H9 (cell line): Measurements from ENCODE around the gene APBA3. TPM values are rescaled to one million over a fixed set of nuclear protein-coding genes. Genes with fewer than 3 reads are reported as not detected.

Experiments used
- DNase-seq: peaks from one replicate; pipeline ENCODE4 v3.0.0-alpha.2; 2017
- H2AFZ ChIP-seq: one replicate; pipeline ENCODE4 v1.6.1; 2013; ENCODE audit warnings: mild to moderate bottlenecking, low read length, control low read depth, moderate library complexity
- H2AK5ac ChIP-seq: 2 replicates; pipeline ENCODE4 v1.6.1; 2013; ENCODE audit warnings: low read length, control low read depth, mixed read lengths; ENCODE audit not compliant: insufficient read length
- H2BK120ac ChIP-seq: one replicate; pipeline ENCODE4 v1.6.1; 2013; ENCODE audit warnings: low read depth, mild to moderate bottlenecking, low read length, control low read depth, inconsistent platforms; ENCODE audit not compliant: poor library complexity, severe bottlenecking
- H2BK12ac ChIP-seq: 2 replicates; pipeline ENCODE4 v1.6.1; 2013; ENCODE audit warnings: low read length, control low read depth, mixed read lengths, low read depth; ENCODE audit not compliant: insufficient read length
- H2BK15ac ChIP-seq: 2 replicates; pipeline ENCODE4 v1.6.1; 2013; ENCODE audit warnings: low read depth, low read length, control low read depth
- H2BK20ac ChIP-seq: one replicate; pipeline ENCODE4 v1.6.1; 2013; ENCODE audit warnings: low read depth, mild to moderate bottlenecking, low read length, control low read depth, inconsistent platforms; ENCODE audit not compliant: poor library complexity, severe bottlenecking
- H2BK5ac ChIP-seq: 2 replicates; pipeline ENCODE4 v1.6.1; 2013; ENCODE audit warnings: low read length, control low read depth, mixed read lengths; ENCODE audit not compliant: insufficient read length
- H3K14ac ChIP-seq: 2 replicates; pipeline ENCODE4 v1.6.1; 2013; ENCODE audit warnings: low read length, control low read depth; ENCODE audit not compliant: insufficient read depth
- H3K18ac ChIP-seq: 2 replicates; pipeline ENCODE4 v1.6.1; 2013; ENCODE audit warnings: low read depth, mild to moderate bottlenecking, mixed read lengths, low read length, control low read depth; ENCODE audit not compliant: insufficient read length
- H3K23ac ChIP-seq: 2 replicates; pipeline ENCODE4 v1.6.1; 2013; ENCODE audit warnings: low read length, control low read depth, mixed read lengths, low read depth; ENCODE audit not compliant: insufficient read length
- H3K23me2 ChIP-seq: 2 replicates; pipeline ENCODE4 v1.6.1; 2013; ENCODE audit warnings: low read depth, mild to moderate bottlenecking, mixed read lengths, low read length, control low read depth; ENCODE audit not compliant: insufficient read length, poor library complexity, severe bottlenecking
- H3K27ac ChIP-seq: 2 replicates; pipeline ENCODE4 v1.5.1; 2013; ENCODE audit warnings: low read length, control low read depth, mixed read lengths, low read depth; ENCODE audit not compliant: insufficient read length
- H3K27me3 ChIP-seq: 2 replicates; pipeline ENCODE4 v1.6.1; 2013; ENCODE audit warnings: low read length, control low read depth, inconsistent platforms; ENCODE audit not compliant: insufficient read depth
- H3K4ac ChIP-seq: 2 replicates; pipeline ENCODE4 v1.6.1; 2013; ENCODE audit warnings: low read depth, mild to moderate bottlenecking, control low read depth, inconsistent platforms, low read length, moderate library complexity
- H3K4me1 ChIP-seq: 2 replicates; pipeline ENCODE4 v1.6.1; 2013; ENCODE audit warnings: low read length, control low read depth, inconsistent platforms; ENCODE audit not compliant: insufficient read depth
- H3K4me2 ChIP-seq: 2 replicates; pipeline ENCODE4 v1.6.1; 2013; ENCODE audit warnings: low read length, control low read depth, mixed read lengths; ENCODE audit not compliant: insufficient read length, insufficient read depth
- H3K56ac ChIP-seq: 2 replicates; pipeline ENCODE4 v1.6.1; 2013; ENCODE audit warnings: low read depth, mild to moderate bottlenecking, mixed read lengths, low read length, control low read depth; ENCODE audit not compliant: insufficient read length
- H3K79me1 ChIP-seq: 2 replicates; pipeline ENCODE4 v1.6.1; 2013; ENCODE audit warnings: low read depth, mild to moderate bottlenecking, moderate library complexity, low read length, control low read depth, inconsistent platforms; ENCODE audit not compliant: insufficient read depth, poor library complexity, severe bottlenecking
- H3K79me2 ChIP-seq: 2 replicates; pipeline ENCODE4 v1.6.1; 2013; ENCODE audit warnings: low read length, control low read depth, inconsistent platforms; ENCODE audit not compliant: insufficient read depth
- H3K9ac ChIP-seq: 2 replicates; pipeline ENCODE4 v1.6.1; 2013; ENCODE audit warnings: low read length, control low read depth, mixed read lengths; ENCODE audit not compliant: insufficient read length; ENCODE audit errors: extremely low read depth
- H3K9me3 ChIP-seq: one replicate; pipeline ENCODE4 v1.6.1; 2013; ENCODE audit warnings: low read depth, low read length, inconsistent platforms; ENCODE audit not compliant: control insufficient read depth
- H3T11ph ChIP-seq: one replicate; pipeline ENCODE4 v1.6.1; 2013; ENCODE audit warnings: mild to moderate bottlenecking, low read length, control low read depth, inconsistent platforms
- H4K20me1 ChIP-seq: one replicate; pipeline ENCODE4 v1.6.1; 2013; ENCODE audit not compliant: control insufficient read depth, insufficient read length, insufficient read depth
- H4K5ac ChIP-seq: 2 replicates; pipeline ENCODE4 v1.6.1; 2013; ENCODE audit warnings: low read depth, mild to moderate bottlenecking, mixed read lengths, low read length, control low read depth; ENCODE audit not compliant: insufficient read length
- H4K8ac ChIP-seq: replicated peaks from 2 replicates; pipeline ENCODE4 v1.6.1; 2013; ENCODE audit warnings: low read length, control low read depth, mixed read lengths, low read depth; ENCODE audit not compliant: insufficient read length
- H4K91ac ChIP-seq: 2 replicates; pipeline ENCODE4 v1.6.1; 2013; ENCODE audit warnings: low read depth, mild to moderate bottlenecking, moderate library complexity, mixed read lengths, low read length, control low read depth; ENCODE audit not compliant: insufficient read length
- H3K27ac Mint-ChIP-seq, 3 experiments: 2 replicates in 2 of 3; 3 replicates in 1 of 3; pipeline ENCODE4 v1.8.0; 2020 to 2021; ENCODE audit warnings: mixed read lengths in 3 of 3, mild to moderate bottlenecking in 1 of 3, moderate library complexity in 1 of 3
- H3K27me3 Mint-ChIP-seq: 2 replicates; pipeline ENCODE4 v1.8.0; 2021; ENCODE audit warnings: low read depth, mild to moderate bottlenecking, moderate library complexity, mixed read lengths
- H3K36me3 Mint-ChIP-seq, 3 experiments: 2 replicates in 2 of 3; 3 replicates in 1 of 3; pipeline ENCODE4 v1.8.0; 2020 to 2021; ENCODE audit warnings: low read depth in 3 of 3, mixed read lengths in 3 of 3; ENCODE audit not compliant: insufficient read depth in 1 of 3
- H3K4me1 Mint-ChIP-seq, 2 experiments: 2 replicates each; pipeline ENCODE4 v1.8.0; 2020; ENCODE audit warnings: mixed read lengths in 2 of 2
- H3K4me3 Mint-ChIP-seq, 2 experiments: 2 replicates in 1 of 2; 3 replicates in 1 of 2; pipeline ENCODE4 v1.8.0; 2020 to 2021; ENCODE audit warnings: mild to moderate bottlenecking in 2 of 2, mixed read lengths in 2 of 2, moderate library complexity in 1 of 2
- H3K9me3 Mint-ChIP-seq, 2 experiments: 2 replicates in 1 of 2; 3 replicates in 1 of 2; pipeline ENCODE4 v1.8.0; 2020; ENCODE audit warnings: mild to moderate bottlenecking in 2 of 2, mixed read lengths in 2 of 2, moderate library complexity in 1 of 2
- WGBS: extraction: QIAGEN DNeasy Blood & Tissue Kit; methylation state at CpG from one replicate; pipeline ENCODE4 v1.1.7; 2013; ENCODE audit warnings: missing lambda C conversion rate, low lambda C conversion rate, mixed read lengths; ENCODE audit not compliant: insufficient read length; ENCODE audit errors: extremely low coverage; 5-methylcytosine and 5-hydroxymethylcytosine counted together
- total RNA-seq: library from RNA; stranded (reverse); gene quantifications from 2 replicates; pipeline ENCODE4 v1.2.1, GENCODE V29; 2021
- TF ChIP-seq, protein P1 (sequence below): fragments of 200-600 bp; sonication (generic); conservative IDR thresholded peaks from 3 replicates; pipeline ENCODE4 v1.8.0; 2021; ENCODE audit warnings: antibody characterized with exemption, mild to moderate bottlenecking

Gene APBA3
- total RNA-seq, 1 experiment from 2014 or later = 21.8 TPM

DNA sequence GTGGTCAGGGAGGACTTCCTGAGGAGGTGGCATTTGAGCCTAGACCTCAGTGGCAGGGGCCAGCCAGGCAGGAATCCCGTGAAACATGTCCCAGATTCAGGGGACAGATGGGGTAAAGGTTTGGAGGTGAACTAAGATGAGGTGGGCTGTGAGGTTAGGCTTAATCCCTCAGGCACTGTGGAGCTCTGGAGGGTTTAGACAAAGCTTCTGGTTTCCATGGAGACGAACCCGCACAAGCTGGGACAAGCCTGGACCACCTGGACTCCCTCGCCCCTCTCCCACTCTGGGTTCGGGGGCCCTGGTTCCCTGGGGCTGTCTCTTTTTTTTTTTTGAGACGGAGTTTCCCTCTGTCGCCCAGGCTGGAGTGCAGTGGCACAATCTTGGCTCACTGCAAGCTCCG is 37.6 kb downstream of the APBA3 start:
- Histone ChIP-seq H3K18ac (no peak overlapping the region), H3K23ac (no peak overlapping the region), H2AK5ac (no peak overlapping the region), H4K20me1 (no peaks in the 10 kb centered on the region), H4K5ac (no peak overlapping the region), H4K8ac (no peak overlapping the region), H3K23me2 (peaks cover 10% of the 10 kb centered on the region), H4K91ac (no peak overlapping the region), H3K4ac (no peak overlapping the region), H3K9me3 (no peaks in the 10 kb centered on the region), H3K79me2 (no peaks in the 10 kb centered on the region), H2BK120ac (no peak overlapping the region), H3K4me2 (no peak overlapping the region), H2BK20ac (no peak overlapping the region), H2BK12ac (no peak overlapping the region), H3K9ac (no peak overlapping the region), H2BK15ac (no peak overlapping the region), H3K4me1 (no peaks in the 10 kb centered on the region; the same call in 1 of the 2 replicates), H3K27ac (no peak overlapping the region), H3K56ac (no peak overlapping the region), H3T11ph (no peak overlapping the region), H3K27me3 (no peaks in the 10 kb centered on the region), H2BK5ac (no peak overlapping the region), H2AFZ (no peak overlapping the region), H3K14ac (no peak overlapping the region), H3K79me1 (no peaks in the 10 kb centered on the region)
- TF ChIP-seq, protein P1, sequence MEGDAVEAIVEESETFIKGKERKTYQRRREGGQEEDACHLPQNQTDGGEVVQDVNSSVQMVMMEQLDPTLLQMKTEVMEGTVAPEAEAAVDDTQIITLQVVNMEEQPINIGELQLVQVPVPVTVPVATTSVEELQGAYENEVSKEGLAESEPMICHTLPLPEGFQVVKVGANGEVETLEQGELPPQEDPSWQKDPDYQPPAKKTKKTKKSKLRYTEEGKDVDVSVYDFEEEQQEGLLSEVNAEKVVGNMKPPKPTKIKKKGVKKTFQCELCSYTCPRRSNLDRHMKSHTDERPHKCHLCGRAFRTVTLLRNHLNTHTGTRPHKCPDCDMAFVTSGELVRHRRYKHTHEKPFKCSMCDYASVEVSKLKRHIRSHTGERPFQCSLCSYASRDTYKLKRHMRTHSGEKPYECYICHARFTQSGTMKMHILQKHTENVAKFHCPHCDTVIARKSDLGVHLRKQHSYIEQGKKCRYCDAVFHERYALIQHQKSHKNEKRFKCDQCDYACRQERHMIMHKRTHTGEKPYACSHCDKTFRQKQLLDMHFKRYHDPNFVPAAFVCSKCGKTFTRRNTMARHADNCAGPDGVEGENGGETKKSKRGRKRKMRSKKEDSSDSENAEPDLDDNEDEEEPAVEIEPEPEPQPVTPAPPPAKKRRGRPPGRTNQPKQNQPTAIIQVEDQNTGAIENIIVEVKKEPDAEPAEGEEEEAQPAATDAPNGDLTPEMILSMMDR = no peak
- Mint-ChIP-seq H3K4me1 (peaks cover 18 to 49% of the 10 kb centered on the region in 2 experiments), H3K9me3 (no peaks in the 10 kb centered on the region; a peak in 1 of 5 replicates), H3K27ac (no peak overlapping the region; a peak in 1 of 7 replicates), H3K4me3 (peak overlapping the region; percentile 21 to 48; a peak in 1 of 5 replicates), H3K27me3 (peaks cover 3% of the 10 kb centered on the region), H3K36me3 (no peaks in the 10 kb centered on the region)
- no CpG with 5 or more reads among the region's 8 CpGs for WGBS
- DNase-seq = no peak
